HG03175 (cell line): ENCODE data around the gene BLOC1S2.
A peak's percentile ranks its signal among the peaks of the same experiment; 100 is the strongest.
"Not testable (repeated sequence)": the region's sequence is repeated elsewhere in the genome, so short reads cannot be mapped to it uniquely, and the experiment has no call there.

ENCODE experiments used
- ATAC-seq: cut with Tn5 transposase; IDR thresholded peaks from one replicate; pipeline ENCODE4 v1.9.1; 2021; ENCODE audit warnings: mild to moderate bottlenecking, moderate library complexity; ENCODE audit not compliant: unreplicated experiment

Gene BLOC1S2

GRCh38 chr10:100292300-100292699, 5.8 kb upstream of the BLOC1S2 start:
- not testable (repeated sequence) for ATAC-seq

- no peak for ATAC-seq
These were observed 4.9 kb upstream of the BLOC1S2 start for GRCh38 chr10:100291356-100291755.

GRCh38 chr10:100289641-100290040, 3.2 kb upstream of the BLOC1S2 start:
- no peak for ATAC-seq

GRCh38 chr10:100288196-100288595, 1.7 kb upstream of the BLOC1S2 start:
- ATAC-seq: no peak

- no peak for ATAC-seq
These were observed 1.3 kb upstream of the BLOC1S2 start for GRCh38 chr10:100287756-100288155.

- not testable (repeated sequence) for ATAC-seq
These were observed 1.2 kb downstream of the BLOC1S2 start for GRCh38 chr10:100285326-100285725.

GRCh38 chr10:100282907-100283306, 3.6 kb downstream of the BLOC1S2 start:
- no peak for ATAC-seq

- not testable (repeated sequence) for ATAC-seq
These were observed 9.5 kb downstream of the BLOC1S2 start for GRCh38 chr10:100276971-100277370.

- peak; percentile 80 for ATAC-seq
These were observed 19.0 kb downstream of the BLOC1S2 start, which contains the start of gene CWF19L1 for GRCh38 chr10:100267239-100268104. CWF19L1 (minus strand) TSS chr10:100267638; CDS start chr10:100267593, 45 bp downstream.

GRCh38 chr10:100265821-100266485, 20.5 kb downstream of the BLOC1S2 start:
- ATAC-seq: no peak

GRCh38 chr10:100254191-100254590, 32.3 kb downstream of the BLOC1S2 start:
- ATAC-seq: no peak

GRCh38 chr10:100253041-100253440, 33.4 kb downstream of the BLOC1S2 start:
- ATAC-seq: no peak

- no peak for ATAC-seq
These were observed 37.7 kb downstream of the BLOC1S2 start for GRCh38 chr10:100248820-100249219.

GRCh38 chr10:100245484-100246220, 40.8 kb downstream of the BLOC1S2 start:
- no peak for ATAC-seq

- no peak for ATAC-seq
These were observed 46.6 kb downstream of the BLOC1S2 start for GRCh38 chr10:100239851-100240250.

GRCh38 chr10:100238429-100238828, 48.1 kb downstream of the BLOC1S2 start:
- no peak for ATAC-seq

- ATAC-seq: no peak
These were observed 54.4 kb downstream of the BLOC1S2 start for GRCh38 chr10:100232101-100232500.

- ATAC-seq: no peak
These were observed 56.6 kb downstream of the BLOC1S2 start for GRCh38 chr10:100229819-100230422.

- ATAC-seq: no peak
These were observed 62.6 kb downstream of the BLOC1S2 start for GRCh38 chr10:100223879-100224278.
